Mesothelial cell of epicardium (in vitro differentiated cells): ENCODE measurements around the gene RAB20. TPM values are rescaled to one million over a fixed set of nuclear protein-coding genes. Genes with fewer than 3 reads are reported as not detected.

ENCODE experiments used
- DNase-seq, 2 experiments: peaks; one replicate each; pipeline ENCODE4 v3.0.0; 2021; ENCODE audit warnings: low spot score in 2 of 2; ENCODE audit not compliant: unreplicated experiment in 2 of 2
- H3K27ac Mint-ChIP-seq: 2 replicates; pipeline ENCODE4 v1.8.0; 2021; ENCODE audit warnings: mixed read lengths
- H3K27me3 Mint-ChIP-seq: 2 replicates; pipeline ENCODE4 v1.8.0; 2021; ENCODE audit warnings: low read depth, mixed read lengths
- H3K36me3 Mint-ChIP-seq: 2 replicates; pipeline ENCODE4 v1.8.0; 2021; ENCODE audit warnings: mixed read lengths
- H3K4me1 Mint-ChIP-seq: 2 replicates; pipeline ENCODE4 v1.8.0; 2021; ENCODE audit warnings: mixed read lengths
- H3K4me3 Mint-ChIP-seq: 2 replicates; pipeline ENCODE4 v1.8.0; 2021; ENCODE audit warnings: mild to moderate bottlenecking, moderate library complexity, mixed read lengths
- H3K9me3 Mint-ChIP-seq: 2 replicates; pipeline ENCODE4 v1.8.0; 2021; ENCODE audit warnings: mixed read lengths
- CTCF ChIP-seq: fragments of 200-600 bp; sonication (generic); IDR thresholded peaks from one replicate; pipeline ENCODE4 v1.5.0; 2021; ENCODE audit warnings: antibody characterized with exemption; ENCODE audit not compliant: unreplicated experiment
- total RNA-seq: library from RNA; stranded (reverse); gene quantifications from 3 replicates; pipeline ENCODE4 v1.2.1, GENCODE V29; 2021

Gene RAB20
- total RNA-seq, 1 donor from 2014 or later: 8.9 TPM

GRCh38 chr13:110506396-110506795 lies 55.1 kb downstream of the RAB20 start:
- Mint-ChIP-seq H3K4me1 (peaks cover 3% of the 10 kb centered on the region), H3K4me3 (no peak overlapping the region), H3K27ac (no peak overlapping the region), H3K36me3 (peaks cover 49% of the 10 kb centered on the region), H3K27me3 (no peaks in the 10 kb centered on the region), H3K9me3 (no peaks in the 10 kb centered on the region)
- DNase-seq: no peak
- TF ChIP-seq CTCF: no peak

GRCh38 chr13:110505594-110505993 lies 55.9 kb downstream of the RAB20 start:
- H3K27me3 Mint-ChIP-seq: no peaks in the 10 kb centered on the region

GRCh38 chr13:110503979-110504499 lies 57.5 kb downstream of the RAB20 start:
- Mint-ChIP-seq H3K27me3 (no peaks in the 10 kb centered on the region), H3K4me1 (no peaks in the 10 kb centered on the region), H3K9me3 (peaks cover 5% of the 10 kb centered on the region), H3K27ac (no peak overlapping the region), H3K4me3 (no peak overlapping the region), H3K36me3 (peaks cover 65% of the 10 kb centered on the region)
- TF ChIP-seq CTCF: no peak
- DNase-seq: no peak

More at GRCh38 chr13:110505594-110505993, 55.9 kb downstream of the RAB20 start:
- Mint-ChIP-seq H3K4me3 (no peak overlapping the region), H3K27ac (no peak overlapping the region), H3K36me3 (peaks cover 55% of the 10 kb centered on the region), H3K4me1 (peaks cover under 1% of the 10 kb centered on the region), H3K9me3 (no peaks in the 10 kb centered on the region)
- DNase-seq: no peak
- no peak for TF ChIP-seq CTCF

GRCh38 chr13:110503037-110503901 lies 58.3 kb downstream of the RAB20 start:
- Mint-ChIP-seq H3K27ac (no peak overlapping the region), H3K4me1 (no peaks in the 10 kb centered on the region), H3K9me3 (peaks cover 8% of the 10 kb centered on the region), H3K27me3 (no peaks in the 10 kb centered on the region), H3K4me3 (no peak overlapping the region), H3K36me3 (peaks cover 67% of the 10 kb centered on the region)
- DNase-seq: no peak
- no peak for TF ChIP-seq CTCF

GRCh38 chr13:110501188-110501587 lies 60.3 kb downstream of the RAB20 start:
- H3K4me3 Mint-ChIP-seq: no peak overlapping the region
- H3K36me3 Mint-ChIP-seq: peaks cover 66% of the 10 kb centered on the region
- H3K9me3 Mint-ChIP-seq: peaks cover 8% of the 10 kb centered on the region
- no peaks in the 10 kb centered on the region for H3K27me3 Mint-ChIP-seq
- no peak for TF ChIP-seq CTCF
- H3K4me1 Mint-ChIP-seq: no peaks in the 10 kb centered on the region
- H3K27ac Mint-ChIP-seq: no peak overlapping the region
- DNase-seq: no peak
